WTC11 (cell line): ENCODE measurements around the gene ALDOA.

Source experiments
- ATF2 ChIP-seq: sonication (generic); formaldehyde crosslinking; IDR thresholded peaks from 2 replicates; pipeline ENCODE4 v1.8.1; 2022; ENCODE audit warnings: low read depth, missing genetic modification reagents, borderline replicate concordance
- ATF6 ChIP-seq: sonication (generic); formaldehyde crosslinking; IDR thresholded peaks from 2 replicates; pipeline ENCODE4 v1.8.1; 2023; ENCODE audit warnings: mild to moderate bottlenecking, missing genetic modification reagents
- CBFB ChIP-seq: sonication (generic); formaldehyde crosslinking; IDR thresholded peaks from 2 replicates; pipeline ENCODE4 v1.8.1; 2022; ENCODE audit warnings: mild to moderate bottlenecking, low read depth, missing genetic modification reagents
- E2F1 ChIP-seq: sonication (generic); formaldehyde crosslinking; IDR thresholded peaks from 2 replicates; pipeline ENCODE4 v1.8.0; 2022; ENCODE audit warnings: mild to moderate bottlenecking, missing genetic modification reagents
- FOXP1 ChIP-seq: sonication (generic); formaldehyde crosslinking; IDR thresholded peaks from 2 replicates; pipeline ENCODE4 v1.8.0; 2022; ENCODE audit warnings: missing genetic modification reagents, mild to moderate bottlenecking, moderate library complexity, borderline replicate concordance
- GABPB1 ChIP-seq: sonication (generic); formaldehyde crosslinking; IDR thresholded peaks from 2 replicates; pipeline ENCODE4 v1.8.1; 2023; ENCODE audit warnings: mild to moderate bottlenecking, missing genetic modification reagents
- KAT7 ChIP-seq: sonication (generic); formaldehyde crosslinking; IDR thresholded peaks from 2 replicates; pipeline ENCODE4 v1.8.1; 2023; ENCODE audit warnings: missing genetic modification reagents, mild to moderate bottlenecking, borderline replicate concordance
- SP1 ChIP-seq: sonication (generic); formaldehyde crosslinking; conservative IDR thresholded peaks from 2 replicates; pipeline ENCODE4 v1.8.1; 2022; ENCODE audit warnings: missing genetic modification reagents
- ZNF423 ChIP-seq: fragments of 250-450 bp; sonication (Bioruptor Pico); IDR thresholded peaks from 2 replicates; pipeline ENCODE4 v2.1.2; 2022; ENCODE audit warnings: mild to moderate bottlenecking, moderate library complexity
- TF ChIP-seq, protein P1 (sequence below): fragments of 200-600 bp; IDR thresholded peaks from 2 replicates; pipeline ENCODE4 v1.8.0; 2022; ENCODE audit warnings: antibody characterized with exemption
- TF ChIP-seq, protein P2 (sequence below): sonication (generic); formaldehyde crosslinking; IDR thresholded peaks from 2 replicates; pipeline ENCODE4 v1.8.0; 2022; ENCODE audit warnings: mild to moderate bottlenecking, missing genetic modification reagents
- TF ChIP-seq, protein P3 (sequence below): sonication (generic); formaldehyde crosslinking; IDR thresholded peaks from 2 replicates; pipeline ENCODE4 v1.8.1; 2023; ENCODE audit warnings: mild to moderate bottlenecking, missing genetic modification reagents, moderate library complexity

GRCh38 chr16:30083216-30084055, 17.9 kb downstream of the ALDOA start:
- TF ChIP-seq, protein P1, sequence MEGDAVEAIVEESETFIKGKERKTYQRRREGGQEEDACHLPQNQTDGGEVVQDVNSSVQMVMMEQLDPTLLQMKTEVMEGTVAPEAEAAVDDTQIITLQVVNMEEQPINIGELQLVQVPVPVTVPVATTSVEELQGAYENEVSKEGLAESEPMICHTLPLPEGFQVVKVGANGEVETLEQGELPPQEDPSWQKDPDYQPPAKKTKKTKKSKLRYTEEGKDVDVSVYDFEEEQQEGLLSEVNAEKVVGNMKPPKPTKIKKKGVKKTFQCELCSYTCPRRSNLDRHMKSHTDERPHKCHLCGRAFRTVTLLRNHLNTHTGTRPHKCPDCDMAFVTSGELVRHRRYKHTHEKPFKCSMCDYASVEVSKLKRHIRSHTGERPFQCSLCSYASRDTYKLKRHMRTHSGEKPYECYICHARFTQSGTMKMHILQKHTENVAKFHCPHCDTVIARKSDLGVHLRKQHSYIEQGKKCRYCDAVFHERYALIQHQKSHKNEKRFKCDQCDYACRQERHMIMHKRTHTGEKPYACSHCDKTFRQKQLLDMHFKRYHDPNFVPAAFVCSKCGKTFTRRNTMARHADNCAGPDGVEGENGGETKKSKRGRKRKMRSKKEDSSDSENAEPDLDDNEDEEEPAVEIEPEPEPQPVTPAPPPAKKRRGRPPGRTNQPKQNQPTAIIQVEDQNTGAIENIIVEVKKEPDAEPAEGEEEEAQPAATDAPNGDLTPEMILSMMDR = no peak
- TF ChIP-seq, protein P2, sequence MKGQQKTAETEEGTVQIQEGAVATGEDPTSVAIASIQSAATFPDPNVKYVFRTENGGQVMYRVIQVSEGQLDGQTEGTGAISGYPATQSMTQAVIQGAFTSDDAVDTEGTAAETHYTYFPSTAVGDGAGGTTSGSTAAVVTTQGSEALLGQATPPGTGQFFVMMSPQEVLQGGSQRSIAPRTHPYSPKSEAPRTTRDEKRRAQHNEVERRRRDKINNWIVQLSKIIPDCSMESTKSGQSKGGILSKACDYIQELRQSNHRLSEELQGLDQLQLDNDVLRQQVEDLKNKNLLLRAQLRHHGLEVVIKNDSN (CRISPR knock-in tag) = no peak
- TF ChIP-seq ATF6 (CRISPR knock-in tag) (no peak), SP1 (CRISPR knock-in tag) (no peak), KAT7 (CRISPR knock-in tag) (no peak), ZNF423 (no peak), CBFB (no peak), E2F1 (CRISPR knock-in tag) (no peak), GABPB1 (no peak), ATF2 (CRISPR knock-in tag) (no peak), FOXP1 (CRISPR knock-in tag) (no peak)
- TF ChIP-seq, protein P3, sequence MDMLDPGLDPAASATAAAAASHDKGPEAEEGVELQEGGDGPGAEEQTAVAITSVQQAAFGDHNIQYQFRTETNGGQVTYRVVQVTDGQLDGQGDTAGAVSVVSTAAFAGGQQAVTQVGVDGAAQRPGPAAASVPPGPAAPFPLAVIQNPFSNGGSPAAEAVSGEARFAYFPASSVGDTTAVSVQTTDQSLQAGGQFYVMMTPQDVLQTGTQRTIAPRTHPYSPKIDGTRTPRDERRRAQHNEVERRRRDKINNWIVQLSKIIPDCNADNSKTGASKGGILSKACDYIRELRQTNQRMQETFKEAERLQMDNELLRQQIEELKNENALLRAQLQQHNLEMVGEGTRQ (CRISPR knock-in tag) = no peak
